Cardiac fibroblast (primary cell): ENCODE results near the gene ZNF74.

Source experiments
- DNase-seq, 2 donors: peaks; one replicate each; pipeline versions ENCODE4 v3.0.0 to v3.0.0-alpha.2; 2010; ENCODE audit warnings: low read depth in 2 of 2
- H3K4me3 ChIP-seq, 2 donors: replicated peaks in 1 of 2; 1 replicate in 1 of 2; 2 replicates in 1 of 2; pipeline ENCODE4 v1.5.1; 2011; ENCODE audit warnings: low read depth in 2 of 2, low read length in 2 of 2, mild to moderate bottlenecking in 2 of 2, moderate library complexity in 1 of 2
- CTCF ChIP-seq: IDR thresholded peaks from one replicate; pipeline ENCODE4 v1.5.1; 2011; ENCODE audit warnings: low read depth, mild to moderate bottlenecking, low read length, inconsistent platforms

The ZNF74 gene

GRCh38 chr22:20424932-20425565, 31.1 kb downstream of the ZNF74 start:
- DNase-seq: no peak
- no peak for TF ChIP-seq CTCF
- no peak overlapping the region for H3K4me3 ChIP-seq

GRCh38 chr22:20425566-20426258, 31.8 kb downstream of the ZNF74 start:
- DNase-seq: no peak
- TF ChIP-seq CTCF: no peak
- no peak overlapping the region for H3K4me3 ChIP-seq

DNA sequence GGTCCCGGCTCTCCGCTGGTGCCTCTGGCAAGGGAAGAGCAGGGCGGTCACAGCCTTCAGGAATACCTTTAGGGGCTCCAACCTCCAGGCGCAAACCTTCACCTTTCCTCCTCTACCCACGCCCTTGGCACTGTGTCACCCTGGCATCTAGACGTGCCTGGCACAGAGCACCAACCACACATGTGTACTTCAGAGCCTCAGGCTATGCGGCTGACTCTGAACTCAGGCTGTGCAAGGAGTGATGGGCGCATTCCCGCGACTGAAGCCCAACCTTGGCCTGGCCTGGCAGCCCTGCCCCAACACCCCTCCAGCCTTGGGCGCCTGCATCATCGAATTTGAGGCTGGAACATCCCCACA, 32.3 kb downstream of the ZNF74 start:
- no peak overlapping the region for H3K4me3 ChIP-seq
- DNase-seq: no peak
- TF ChIP-seq CTCF: no peak

- TF ChIP-seq CTCF: no peak
- no peak for DNase-seq
- H3K4me3 ChIP-seq: no peak overlapping the region
These were observed 33.4 kb downstream of the ZNF74 start for GRCh38 chr22:20427104-20427944.

DNA sequence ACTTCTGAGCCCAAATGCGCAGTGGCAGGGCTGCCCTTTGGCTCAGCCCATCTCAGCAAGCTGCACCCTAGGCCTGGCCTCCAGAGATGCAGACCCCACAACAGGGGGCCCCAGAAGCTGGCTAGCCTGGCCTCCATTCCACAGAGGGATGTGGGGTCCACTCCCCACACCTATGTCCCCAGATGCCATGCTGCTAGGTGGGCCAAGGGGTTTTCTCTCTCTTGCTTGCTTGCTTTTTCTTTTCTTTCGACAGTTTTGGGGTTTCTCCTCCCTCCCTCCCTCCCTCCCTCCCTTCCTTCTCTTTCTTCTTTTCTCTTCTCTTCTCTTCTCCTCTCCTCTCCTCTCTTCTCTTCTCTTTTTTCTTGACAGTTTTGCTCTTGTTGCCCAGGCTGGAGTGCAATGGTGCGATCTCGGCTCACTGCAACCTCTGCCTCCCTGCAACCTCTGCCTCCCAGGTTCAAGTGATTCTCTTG, 34.0 kb downstream of the ZNF74 start:
- no peak overlapping the region for H3K4me3 ChIP-seq
- no peak for TF ChIP-seq CTCF
- no peak for DNase-seq

- no peak overlapping the region for H3K4me3 ChIP-seq
- DNase-seq: no peak
- TF ChIP-seq CTCF: no peak
These were observed 34.7 kb downstream of the ZNF74 start for GRCh38 chr22:20428496-20429253.
